B cell (primary cell): ENCODE measurements around the gene GGT7. TPM values are rescaled to one million over a fixed set of nuclear protein-coding genes. Genes with fewer than 3 reads are reported as not detected.

ENCODE experiments used
- ATAC-seq: fragments of 200-7000 bp; cut with Tn5 transposase; one replicate; pipeline ENCODE4 v1.10.0; 2021; ENCODE audit warnings: low read depth, mild to moderate bottlenecking, moderate number of reproducible peaks, moderate library complexity
- CTCF ChIA-PET: fragments of 350-600 bp; sonication (Branson Sonifier 250); formaldehyde crosslinking; loops from one replicate; lab custom pipeline; 2021; ENCODE audit warnings: antibody characterized with exemption, inconsistent platforms; lab: Charles Lee
- POLR2A ChIA-PET: fragments of 350-600 bp; sonication (Branson Sonifier 250); formaldehyde crosslinking; loops from one replicate; lab custom pipeline; 2021; ENCODE audit warnings: antibody characterized with exemption; lab: Charles Lee
- DNase-seq: peaks from one replicate; pipeline ENCODE4 v3.0.0; 2013
- H2AFZ ChIP-seq: 2 replicates; pipeline ENCODE4 v1.6.1; 2012; ENCODE audit warnings: mild to moderate bottlenecking, low read depth, low read length; ENCODE audit not compliant: insufficient read depth, poor library complexity, severe bottlenecking
- H3K27ac ChIP-seq, 2 donors: 1 replicate in 1 of 2; 2 replicates in 1 of 2; pipeline ENCODE4 v1.5.1; 2012 to 2013; ENCODE audit warnings: low read length in 2 of 2, mild to moderate bottlenecking in 2 of 2, moderate library complexity in 1 of 2
- H3K27me3 ChIP-seq, 4 experiments: fragments of 200-600 bp in 1 of 4; sonication (generic) in 1 of 4; replicated peaks in 1 of 4; 1 replicate in 2 of 4; 2 replicates in 2 of 4; pipeline versions ENCODE4 v1.6.1 to v1.7.0; 2013 to 2016; ENCODE audit warnings: low read length in 3 of 4, mild to moderate bottlenecking in 2 of 4, mixed read lengths in 1 of 4, moderate library complexity in 1 of 4; ENCODE audit not compliant: insufficient read depth in 4 of 4, control insufficient read depth in 3 of 4; ENCODE audit errors: control extremely low read depth in 1 of 4
- H3K36me3 ChIP-seq, 2 experiments: replicated peaks in 1 of 2; 1 replicate in 1 of 2; 2 replicates in 1 of 2; pipeline versions ENCODE4 v1.6.1 to v1.7.1; 2013; ENCODE audit warnings: low read length in 1 of 2; ENCODE audit not compliant: insufficient read depth in 2 of 2, control insufficient read depth in 1 of 2; ENCODE audit errors: control extremely low read depth in 1 of 2, extremely low read depth in 1 of 2
- H3K4me1 ChIP-seq, 2 donors: fragments of 200-600 bp in 1 of 2; sonication (generic) in 1 of 2; 1 replicate in 1 of 2; 2 replicates in 1 of 2; pipeline versions ENCODE4 v1.5.1 to v1.6.1; 2013 to 2017; ENCODE audit warnings: low read length in 2 of 2; ENCODE audit not compliant: control insufficient read depth in 2 of 2, insufficient read depth in 2 of 2
- H3K4me2 ChIP-seq: replicated peaks from 2 replicates; pipeline ENCODE3; 2012; ENCODE audit warnings: mild to moderate bottlenecking, low read depth, low read length; ENCODE audit not compliant: poor library complexity, severe bottlenecking
- H3K4me3 ChIP-seq, 5 experiments: fragments of 200-600 bp in 1 of 5; sonication (generic) in 1 of 5; 1 replicate in 3 of 5; 2 replicates in 2 of 5; pipeline versions ENCODE4 v1.5.1 to v1.7.0; 2011 to 2016; ENCODE audit warnings: low read length in 4 of 5, mild to moderate bottlenecking in 4 of 5, low read depth in 2 of 5, control low read depth in 1 of 5, moderate library complexity in 1 of 5; ENCODE audit not compliant: insufficient read depth in 1 of 5; ENCODE audit errors: control extremely low read depth in 1 of 5, extremely low read depth in 1 of 5
- H3K79me2 ChIP-seq: fragments of 200-600 bp; sonication (generic); one replicate; pipeline ENCODE4 v1.6.0; 2016; ENCODE audit warnings: low read length; ENCODE audit not compliant: control insufficient read depth, insufficient read depth
- H3K9ac ChIP-seq: fragments of 200-600 bp; sonication (generic); 2 replicates; pipeline ENCODE4 v1.6.1; 2017; ENCODE audit warnings: mild to moderate bottlenecking, low read length, moderate library complexity
- H3K9me3 ChIP-seq, 3 donors: one replicate each; pipeline versions ENCODE4 v1.6.1 to v1.7.1; 2013; ENCODE audit warnings: low read length in 2 of 3; ENCODE audit not compliant: control insufficient read depth in 2 of 3, insufficient read depth in 1 of 3; ENCODE audit errors: control extremely low read depth in 1 of 3
- H4K20me1 ChIP-seq: 2 replicates; pipeline ENCODE4 v1.6.0; 2012; ENCODE audit warnings: mild to moderate bottlenecking, low read length; ENCODE audit not compliant: insufficient read depth, control insufficient read depth, poor library complexity, severe bottlenecking
- H3K27ac Mint-ChIP-seq: one replicate; pipeline ENCODE4 v1.8.0; 2021; ENCODE audit warnings: mixed read lengths
- H3K27me3 Mint-ChIP-seq: one replicate; pipeline ENCODE4 v1.8.0; 2021; ENCODE audit warnings: mixed read lengths
- H3K4me1 Mint-ChIP-seq: one replicate; pipeline ENCODE4 v1.8.0; 2021; ENCODE audit warnings: mixed read lengths
- H3K4me3 Mint-ChIP-seq: one replicate; pipeline ENCODE4 v1.8.0; 2021; ENCODE audit warnings: mixed read lengths
- H3K9me3 Mint-ChIP-seq: one replicate; pipeline ENCODE4 v1.8.0; 2022; ENCODE audit warnings: mixed read lengths; ENCODE audit not compliant: insufficient read depth
- EZH2 ChIP-seq: IDR thresholded peaks from 2 replicates; pipeline ENCODE4 v1.6.1; 2012; ENCODE audit warnings: borderline replicate concordance, low read depth, mild to moderate bottlenecking, moderate library complexity, low read length; ENCODE audit not compliant: insufficient read depth, poor library complexity, severe bottlenecking
- WGBS: methylation state at CpG from one replicate; pipeline ENCODE4 v1.1.5; 2013; ENCODE audit warnings: missing lambda C conversion rate; ENCODE audit not compliant: insufficient coverage; 5-methylcytosine and 5-hydroxymethylcytosine counted together
- intact Hi-C: fragments of 100-400 bp; cut with micrococcal nuclease; formaldehyde crosslinking; loops from one replicate; pipeline ENCODE4 v1.10.0; 2022
- polyA plus RNA-seq: library from polyadenylated mRNA; depleted of rRNA; stranded (reverse); fragments of >200 nt; gene quantifications from 2 replicates; pipeline ENCODE4 v1.2.3, GENCODE V29; 2012
- total RNA-seq, 2 donors: library from RNA; stranded (reverse); fragments of 120-200 nt in 1 of 2; gene quantifications; 1 replicate in 1 of 2; 2 replicates in 1 of 2; pipeline versions ENCODE4 v1.2.3 to v1.2.4, GENCODE V29; 2013 to 2022
- TF ChIP-seq, protein P1 (sequence below): fragments of 200-600 bp; IDR thresholded peaks from one replicate; pipeline ENCODE4 v1.8.0; 2022; ENCODE audit warnings: antibody characterized with exemption, mild to moderate bottlenecking

The GGT7 gene
- total and polyA plus RNA-seq, 2 donors (not counting 1 experiment from before 2014, with no cell fraction given), result 28.6 to 31.9 TPM

DNA sequence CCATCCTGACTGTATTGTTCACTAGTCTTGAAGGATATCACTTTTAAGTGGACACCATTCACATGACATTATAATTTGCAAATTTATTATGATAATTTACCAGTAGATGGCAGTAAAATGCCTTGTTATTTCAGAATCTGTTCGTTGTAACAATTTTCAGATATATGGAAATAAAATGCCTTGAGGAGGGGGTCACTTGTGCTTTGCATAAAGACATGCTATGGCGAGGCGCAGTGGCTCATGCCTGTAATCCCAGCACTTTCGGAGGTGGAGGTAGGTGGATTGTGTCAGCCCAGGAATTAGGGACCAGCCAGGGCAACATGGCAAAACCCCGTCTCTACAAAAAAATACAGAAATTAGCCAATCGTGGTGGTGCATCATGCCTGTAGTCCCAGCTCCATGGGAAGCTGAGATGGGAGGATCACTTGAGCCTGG is 38.2 kb downstream of the GGT7 start:
- H3K27me3 Mint-ChIP-seq, result peaks cover 30% of the 10 kb centered on the region
- Histone ChIP-seq H3K9me3 (no peaks in the 10 kb centered on the region), H3K36me3 (no peaks in the 10 kb centered on the region), H3K4me1 (no peaks in the 10 kb centered on the region), H3K79me2 (no peaks in the 10 kb centered on the region), H3K4me2 (no peak overlapping the region), H3K4me3 (no peak overlapping the region), H3K27me3 (peaks cover 0 to 4% (median 0%) of the 10 kb centered on the region in 4 experiments), H2AFZ (no peak overlapping the region), H3K9ac (no peak overlapping the region), H4K20me1 (no peaks in the 10 kb centered on the region), H3K27ac (no peak overlapping the region)
- H3K4me3 Mint-ChIP-seq, result no peak overlapping the region
- TF ChIP-seq, protein P1, sequence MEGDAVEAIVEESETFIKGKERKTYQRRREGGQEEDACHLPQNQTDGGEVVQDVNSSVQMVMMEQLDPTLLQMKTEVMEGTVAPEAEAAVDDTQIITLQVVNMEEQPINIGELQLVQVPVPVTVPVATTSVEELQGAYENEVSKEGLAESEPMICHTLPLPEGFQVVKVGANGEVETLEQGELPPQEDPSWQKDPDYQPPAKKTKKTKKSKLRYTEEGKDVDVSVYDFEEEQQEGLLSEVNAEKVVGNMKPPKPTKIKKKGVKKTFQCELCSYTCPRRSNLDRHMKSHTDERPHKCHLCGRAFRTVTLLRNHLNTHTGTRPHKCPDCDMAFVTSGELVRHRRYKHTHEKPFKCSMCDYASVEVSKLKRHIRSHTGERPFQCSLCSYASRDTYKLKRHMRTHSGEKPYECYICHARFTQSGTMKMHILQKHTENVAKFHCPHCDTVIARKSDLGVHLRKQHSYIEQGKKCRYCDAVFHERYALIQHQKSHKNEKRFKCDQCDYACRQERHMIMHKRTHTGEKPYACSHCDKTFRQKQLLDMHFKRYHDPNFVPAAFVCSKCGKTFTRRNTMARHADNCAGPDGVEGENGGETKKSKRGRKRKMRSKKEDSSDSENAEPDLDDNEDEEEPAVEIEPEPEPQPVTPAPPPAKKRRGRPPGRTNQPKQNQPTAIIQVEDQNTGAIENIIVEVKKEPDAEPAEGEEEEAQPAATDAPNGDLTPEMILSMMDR, result peak; percentile 77
- no peak for TF ChIP-seq EZH2
- WGBS, result 37% methylated on average over 4 of the region's 6 CpGs
- peaks cover 1% of the 10 kb centered on the region for H3K4me1 Mint-ChIP-seq
- CTCF ChIA-PET, result interaction anchor here (0.7 to 2.8 kb wide), 11 partner anchors 13 to 613 kb away, joined by 3 to 20 read pairs (median 5); no protein-coding TSS in a partner anchor
- intact Hi-C loops, result loop anchor here (1.0 to 10.0 kb wide), 5 partner anchors 121 to 613 kb away; partner anchors contain the start of genes GSS and MYH7B
- no peaks in the 10 kb centered on the region for H3K9me3 Mint-ChIP-seq
- ATAC-seq, result no peak
- POLR2A ChIA-PET, result no interaction called here
- peak overlapping the region; percentile 42 for H3K27ac Mint-ChIP-seq
- DNase-seq, result peak; percentile 65

DNA sequence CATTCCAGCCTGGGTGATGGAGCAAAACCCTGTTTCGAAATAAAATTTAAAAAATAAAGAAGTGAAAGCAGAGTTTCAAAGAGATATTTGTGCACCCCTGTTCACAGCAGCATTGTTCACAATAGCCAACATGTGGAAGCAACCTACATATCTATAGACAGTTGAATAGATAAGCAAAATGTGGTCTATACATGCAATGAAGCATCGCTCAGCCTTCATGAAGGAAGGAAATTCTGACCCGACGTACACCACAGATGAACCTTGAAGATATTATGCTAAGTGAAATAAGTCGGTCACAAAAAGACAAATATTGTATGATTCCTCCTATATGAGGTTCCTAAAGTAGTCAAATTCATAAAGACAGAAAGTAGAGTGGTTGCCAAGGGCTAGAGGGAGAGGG is 40.7 kb downstream of the GGT7 start:
- Histone ChIP-seq H3K4me2 (no peak overlapping the region), H3K9me3 (no peaks in the 10 kb centered on the region), H2AFZ (no peak overlapping the region), H3K4me3 (no peak overlapping the region), H3K27me3 (peaks cover 0 to 4% (median 0%) of the 10 kb centered on the region in 4 experiments), H3K79me2 (no peaks in the 10 kb centered on the region), H4K20me1 (no peaks in the 10 kb centered on the region), H3K4me1 (no peaks in the 10 kb centered on the region), H3K36me3 (no peaks in the 10 kb centered on the region), H3K9ac (no peak overlapping the region), H3K27ac (no peak overlapping the region)
- TF ChIP-seq EZH2, result no peak
- TF ChIP-seq, protein P1, result no peak
- Mint-ChIP-seq H3K27me3 (peaks cover 20% of the 10 kb centered on the region), H3K9me3 (no peaks in the 10 kb centered on the region), H3K27ac (no peak overlapping the region), H3K4me1 (peaks cover 1% of the 10 kb centered on the region), H3K4me3 (no peak overlapping the region)
- 60% methylated on average over 3 of the region's 5 CpGs for WGBS
- no peak for DNase-seq
- intact Hi-C loops, result loop anchor here (5.0 to 10.0 kb wide), 2 partner anchors 473 to 615 kb away; no protein-coding TSS in a partner anchor
- ChIA-PET POLR2A (no interaction called here), CTCF (interaction anchor here (1.1 to 2.5 kb wide), 3 partner anchors 128 to 377 kb away, joined by 3 to 19 read pairs (median 11); no protein-coding TSS in a partner anchor)
- no peak for ATAC-seq
